Activated T-helper 1 cell treated with anti-CD3 and anti-CD28 coated beads, Interleukin-2, amount 50 U/mL, for 16 hours (primary cell): Measurements from ENCODE around the gene SCAP.
"Not testable (repeated sequence)": the region's sequence is repeated elsewhere in the genome, so short reads cannot be mapped to it uniquely, and the experiment has no call there.

Experiments used
- DNase-seq, 2 donors: peaks; one replicate each; pipeline ENCODE4 v3.0.0-alpha.2; 2020; ENCODE audit warnings: low read depth in 1 of 2, low spot score in 1 of 2

SCAP gene

DNA sequence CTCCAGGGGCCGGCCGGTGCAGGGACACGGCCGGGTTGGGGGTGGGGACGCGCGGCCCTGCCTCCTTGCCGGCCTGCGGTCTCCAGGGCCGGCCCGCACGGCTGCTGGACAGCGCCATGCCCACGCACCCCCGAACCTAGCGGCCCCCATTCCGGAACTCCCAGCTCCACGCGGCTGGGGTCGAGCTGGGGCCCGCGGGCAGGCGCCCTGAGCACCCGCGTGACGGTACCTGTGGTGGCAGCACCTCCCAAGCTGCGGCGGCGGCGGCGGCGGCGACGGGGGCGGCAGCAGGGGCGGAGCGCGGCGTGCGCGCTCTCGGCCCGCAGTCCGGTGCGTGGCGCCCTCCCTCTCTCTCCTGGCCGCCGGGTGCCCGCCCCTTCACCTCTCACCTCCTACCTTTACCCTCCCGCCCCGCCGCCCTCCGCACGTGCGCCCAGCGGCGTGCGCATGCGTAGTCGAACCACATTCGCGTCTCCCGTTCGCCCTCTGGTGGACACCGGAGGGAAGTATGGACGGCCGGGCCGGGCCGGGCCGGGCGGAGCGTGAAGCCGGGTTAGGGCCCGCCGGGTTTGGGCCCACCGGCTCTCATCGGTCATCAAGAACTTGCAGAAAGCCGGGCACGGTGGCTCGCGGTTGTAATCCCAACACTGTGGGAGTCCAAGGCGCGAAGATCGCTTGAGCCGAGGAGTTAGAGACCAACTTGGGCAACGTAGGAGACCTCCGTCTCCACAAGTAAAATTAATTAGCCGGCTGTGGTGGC, at the start of gene SCAP:
TSS of gene SCAP (minus strand) at position 372 of the 760 bp plus-strand sequence. CDS start 32,948 bp downstream, outside the sequence.
- DNase-seq, result peak; percentile 94 to 95

DNA sequence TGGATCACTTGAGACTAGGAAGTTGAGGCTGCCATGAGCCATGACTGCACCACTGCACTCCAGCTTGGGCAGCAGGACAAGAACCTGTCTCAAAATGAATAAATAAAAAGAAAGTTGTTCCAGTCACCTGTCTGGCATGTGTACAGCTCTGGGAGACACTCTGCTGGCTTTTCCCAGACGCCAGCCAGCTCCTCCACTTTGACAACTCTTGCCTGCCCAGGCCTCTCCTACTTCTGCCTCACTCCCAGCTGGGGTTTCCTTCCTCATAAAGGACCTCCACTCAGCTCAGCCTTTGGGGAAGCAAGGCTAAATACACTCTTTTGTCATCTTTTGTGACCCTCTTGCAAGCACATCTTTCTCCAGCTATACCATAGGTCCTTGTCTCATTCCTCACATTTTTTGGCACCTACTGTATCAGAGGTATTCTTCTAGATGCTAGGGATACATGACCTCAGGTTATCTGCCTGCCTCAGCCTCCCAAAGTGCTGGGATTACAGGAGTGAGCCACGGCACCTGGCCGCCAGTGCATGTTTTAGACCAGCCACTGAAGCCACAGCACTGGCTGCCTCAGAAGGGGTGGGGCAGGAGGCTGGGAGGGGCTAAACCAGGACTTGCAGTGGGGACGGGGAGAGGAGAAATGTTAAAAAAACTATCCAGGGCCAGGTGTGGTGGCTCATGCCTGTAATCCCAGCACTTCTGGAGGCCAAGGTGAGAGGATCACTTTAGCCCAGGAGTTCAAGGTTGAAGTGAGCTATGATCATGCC, 47.8 kb upstream of the SCAP start:
- DNase-seq, result no peak

DNA sequence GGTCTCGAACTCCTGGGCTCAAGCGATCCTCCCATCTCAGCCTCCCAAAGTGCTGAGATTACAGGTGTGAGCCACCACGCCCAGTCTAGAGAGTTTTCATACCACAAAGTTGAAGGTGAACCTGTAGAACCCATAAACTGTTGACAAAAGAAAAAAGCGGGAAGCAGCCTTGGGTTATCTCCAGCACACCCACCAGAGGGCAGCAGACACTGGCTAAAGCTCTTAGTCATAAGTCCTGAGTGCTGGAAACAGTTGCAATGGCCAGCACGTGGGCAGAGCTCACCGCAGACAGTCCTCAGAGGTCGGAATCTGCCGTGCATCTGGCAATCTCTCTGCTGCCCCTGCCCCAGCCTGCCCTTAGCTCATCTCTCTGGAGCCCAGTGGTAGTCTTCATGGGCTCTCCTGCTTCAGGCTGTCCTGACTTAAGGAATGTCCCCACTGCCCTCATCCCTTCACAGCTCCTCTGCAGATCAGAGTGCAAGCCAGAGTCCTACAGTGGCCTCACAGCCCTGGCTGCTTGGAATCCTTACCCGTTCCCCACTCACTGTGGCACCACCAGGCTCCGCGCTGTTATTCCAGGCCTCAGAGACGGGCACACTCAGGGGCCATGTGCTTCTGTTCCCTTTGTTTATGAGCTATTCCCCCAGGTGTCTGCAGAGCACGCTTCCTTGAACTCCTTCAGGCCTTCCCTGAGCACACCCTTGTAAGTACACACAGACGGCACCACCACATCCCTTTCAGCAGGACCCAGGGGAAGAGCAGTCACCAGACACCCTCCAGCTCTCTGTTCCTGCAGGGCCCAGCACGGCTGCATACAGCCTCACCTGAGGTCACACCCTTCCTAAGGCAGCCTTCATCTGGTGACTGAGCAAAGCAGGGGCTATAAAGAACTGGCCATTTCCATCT, 46.6 kb upstream of the SCAP start:
- peak; percentile 45 to 51 for DNase-seq

DNA sequence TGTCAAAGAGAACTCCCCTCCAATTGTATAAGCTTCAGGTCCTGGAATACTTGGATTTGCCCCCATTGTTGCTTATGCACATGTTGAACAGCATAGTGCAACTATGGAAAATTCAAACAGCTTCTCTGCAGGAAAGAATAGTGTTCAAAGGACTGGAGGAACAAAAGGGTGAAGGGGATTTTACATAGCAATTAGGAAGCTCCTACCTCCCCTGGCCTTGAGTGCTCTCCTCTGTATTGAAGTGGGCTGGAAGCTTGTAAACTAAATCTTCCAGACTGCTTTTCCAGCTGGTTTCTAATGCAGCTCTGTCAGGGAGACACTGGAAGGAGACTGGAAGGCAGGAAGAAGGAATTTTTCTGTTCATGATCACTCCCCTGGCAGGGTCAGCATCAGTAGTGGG, 45.0 kb upstream of the SCAP start:
- DNase-seq, result no peak

DNA sequence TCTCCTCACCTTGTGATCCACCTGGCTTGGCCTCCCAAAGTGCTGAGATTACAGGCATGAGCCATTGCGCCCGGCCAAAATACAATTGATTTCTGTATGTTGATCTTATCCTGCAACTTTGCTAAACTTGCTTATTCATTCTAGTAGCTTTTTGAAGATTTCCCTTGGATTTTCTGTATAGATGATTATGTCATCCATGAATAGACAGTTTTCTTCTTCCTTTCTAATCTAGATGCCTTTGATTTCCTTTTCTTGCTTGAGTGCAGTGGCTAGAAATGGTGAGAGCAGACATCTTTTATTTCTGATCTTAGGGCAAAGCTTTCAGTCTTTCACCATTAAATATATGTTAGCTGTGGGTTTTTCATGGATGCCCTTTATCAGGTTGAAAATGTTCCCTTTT, 42.2 kb upstream of the SCAP start:
- no peak for DNase-seq

DNA sequence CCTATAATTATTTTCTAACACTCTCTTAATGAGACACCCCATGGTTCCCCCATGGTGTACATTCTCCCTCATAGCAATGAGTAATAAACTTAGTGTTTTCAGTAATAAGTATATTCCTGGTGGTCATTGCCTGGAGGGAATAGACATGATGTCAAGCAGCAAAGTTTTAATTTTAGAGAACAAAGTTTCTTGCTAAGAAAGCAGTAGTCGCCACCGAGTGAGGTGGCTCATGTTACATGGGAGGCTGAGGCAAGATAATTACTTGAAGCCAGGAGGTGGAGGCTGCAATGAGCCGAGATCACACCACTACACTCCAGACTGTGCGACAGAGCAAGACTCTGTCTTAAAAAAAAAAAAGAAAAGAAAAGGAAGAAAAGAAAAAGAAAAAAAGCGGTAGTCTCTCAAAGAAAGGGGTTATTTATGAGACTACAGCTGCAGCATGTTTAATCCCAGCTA, 40.2 kb upstream of the SCAP start:
- no peak for DNase-seq

DNA sequence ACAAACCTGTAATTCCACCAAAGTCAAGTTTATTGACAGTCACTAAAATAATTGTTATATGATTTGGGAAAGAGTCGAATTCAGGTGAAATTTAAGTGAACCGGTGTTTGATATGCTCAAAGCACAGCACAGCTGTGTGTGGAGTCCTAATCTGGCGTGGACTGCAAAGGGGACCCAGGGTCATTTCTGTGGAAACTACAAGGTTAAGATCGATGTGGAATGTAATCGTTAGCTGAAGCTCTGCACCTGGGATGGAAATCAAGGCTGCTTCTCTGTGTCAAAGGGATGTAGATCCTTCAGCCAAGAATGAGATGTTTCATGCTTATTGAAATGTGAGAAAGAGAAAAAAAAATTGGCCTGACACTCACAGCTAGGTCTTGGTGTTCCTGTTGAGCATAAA, 39.4 kb upstream of the SCAP start:
- DNase-seq, result no peak

DNA sequence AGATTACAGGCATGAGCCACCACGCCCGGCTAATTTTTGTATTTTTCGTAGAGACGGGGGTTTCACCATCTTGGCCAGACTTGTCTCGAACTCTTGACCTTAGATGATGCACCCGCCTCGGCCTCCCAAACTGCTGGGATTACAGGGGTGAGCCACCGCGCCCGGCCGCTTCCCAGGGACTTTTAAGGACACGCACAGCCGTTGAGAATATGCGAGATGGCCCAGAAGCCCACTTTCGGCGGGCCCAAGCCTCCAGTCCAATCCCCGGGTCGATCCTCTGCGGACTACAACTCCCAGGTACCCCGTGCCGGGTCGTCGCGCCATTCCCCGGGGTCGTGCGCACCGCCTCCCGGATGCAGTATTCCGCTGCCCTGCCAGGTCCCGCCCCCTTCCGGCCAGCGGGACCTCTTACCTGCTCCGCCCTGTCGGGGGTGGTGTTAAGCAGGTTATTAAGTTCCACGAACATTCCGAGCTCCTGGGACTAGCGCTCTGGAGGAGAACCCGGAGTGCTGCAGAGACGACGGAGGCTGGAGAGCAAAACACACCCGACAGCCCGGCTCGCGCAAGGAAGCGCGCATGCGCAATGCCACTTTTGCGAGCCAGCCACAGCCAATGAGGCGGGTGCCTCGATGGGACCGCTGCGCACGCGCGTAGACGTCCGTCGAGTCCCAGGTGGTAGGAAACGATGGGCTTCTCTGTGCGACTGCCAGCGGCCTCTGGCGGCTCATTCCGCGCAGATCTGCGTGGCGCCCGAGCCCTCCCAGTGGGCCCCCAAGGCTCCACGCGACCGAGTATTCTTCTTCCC, 37.6 kb upstream of the SCAP start, which contains the start of gene ELP6:
TSS of gene ELP6 (minus strand) at position 588 of the 805 bp plus-strand sequence. CDS start at position 466, 122 bp downstream.
- DNase-seq, result peak; percentile 91 to 95

DNA sequence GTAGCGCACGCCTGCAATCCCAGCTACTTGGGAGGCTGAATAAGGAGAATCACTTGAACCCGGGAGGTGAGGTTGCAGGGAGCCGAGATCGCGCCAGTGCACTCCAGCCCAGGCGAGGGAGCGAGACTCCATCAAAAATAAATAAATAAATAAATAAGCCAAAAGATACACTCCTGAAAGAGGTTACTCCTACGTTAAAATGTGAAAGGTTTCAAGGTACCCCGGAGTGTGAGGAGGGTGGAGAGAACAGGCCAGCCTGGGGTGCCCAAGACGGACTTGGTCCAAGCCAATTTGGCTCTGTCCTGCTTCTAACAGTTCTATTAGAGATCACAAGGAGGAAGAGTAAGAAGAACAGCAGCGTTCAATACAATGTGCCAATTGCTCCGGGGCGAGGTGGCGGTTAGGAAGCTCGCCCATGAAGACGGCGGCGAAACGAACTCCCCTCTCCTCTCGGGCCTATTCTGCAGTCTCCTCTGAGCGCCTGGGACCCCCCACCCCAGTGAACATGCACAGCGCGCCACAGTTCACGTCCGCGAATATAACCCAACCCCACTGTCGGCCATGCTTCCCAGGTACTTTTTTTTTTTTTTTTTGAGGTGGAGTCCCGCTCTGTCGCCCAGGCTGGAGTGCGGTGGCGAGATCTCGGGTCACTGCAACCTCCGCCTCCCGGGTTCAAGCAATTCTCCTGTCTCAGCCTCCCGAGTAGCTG, 36.8 kb upstream of the SCAP start:
- DNase-seq, result peak in 1 of 2 donors; percentile 1

DNA sequence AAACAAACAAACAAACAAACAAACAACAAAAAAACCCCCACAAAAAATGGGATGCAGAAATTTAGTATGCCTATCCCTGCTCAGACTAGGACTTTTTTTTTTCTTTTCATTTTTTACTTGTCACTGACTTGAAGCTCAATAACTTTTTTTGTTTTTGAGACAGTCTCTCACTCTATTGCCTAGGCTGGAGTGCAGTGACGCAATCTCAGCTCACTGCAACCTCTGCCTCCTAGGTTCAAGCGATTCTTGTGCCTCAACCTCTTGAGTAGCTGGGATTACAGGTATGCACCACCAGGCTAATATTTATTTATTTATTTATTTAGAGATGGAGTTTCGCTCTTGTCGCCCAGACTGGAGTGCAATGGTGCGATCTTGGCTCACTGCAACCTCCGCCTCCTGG, 29.5 kb upstream of the SCAP start:
- DNase-seq, result not testable (repeated sequence)

DNA sequence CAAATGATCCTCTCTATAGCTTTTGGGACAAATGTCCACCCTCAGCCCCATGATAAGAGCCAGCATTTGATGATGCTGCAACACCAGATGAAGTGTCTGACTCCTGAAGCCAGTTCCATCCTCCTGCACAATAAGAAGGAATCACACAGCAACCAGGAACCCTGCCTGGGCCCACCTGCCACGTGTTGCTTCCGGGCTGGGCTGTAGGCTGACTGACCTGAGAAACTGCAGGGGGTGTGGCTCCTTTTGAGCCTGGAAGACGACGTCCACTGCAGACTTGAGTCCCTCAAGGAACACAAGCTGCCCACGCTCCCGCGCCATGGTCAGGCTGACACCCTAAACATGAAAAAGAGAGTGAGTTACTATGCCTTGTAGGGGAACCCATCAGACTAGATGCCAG, 28.4 kb upstream of the SCAP start:
- DNase-seq, result no peak

DNA sequence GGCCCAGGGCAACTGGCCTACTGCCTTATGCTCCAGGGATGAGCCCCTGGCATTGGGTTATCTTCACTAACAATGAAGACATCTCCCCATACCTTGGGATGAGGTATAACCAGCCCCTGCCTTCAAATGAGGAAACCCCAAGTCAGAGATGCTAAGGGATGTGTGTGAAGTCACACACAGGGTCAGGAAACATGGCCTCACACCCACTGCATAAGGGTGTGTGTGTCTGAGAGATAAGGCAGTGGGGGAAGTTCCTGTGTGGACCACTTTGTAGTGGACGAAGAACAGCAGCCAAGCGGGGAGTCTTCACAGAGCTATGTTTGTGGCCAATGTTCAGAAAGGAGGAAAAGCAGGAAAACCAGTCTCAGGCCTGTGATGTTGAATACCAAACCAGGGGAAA, 27.3 kb upstream of the SCAP start:
- DNase-seq, result no peak

DNA sequence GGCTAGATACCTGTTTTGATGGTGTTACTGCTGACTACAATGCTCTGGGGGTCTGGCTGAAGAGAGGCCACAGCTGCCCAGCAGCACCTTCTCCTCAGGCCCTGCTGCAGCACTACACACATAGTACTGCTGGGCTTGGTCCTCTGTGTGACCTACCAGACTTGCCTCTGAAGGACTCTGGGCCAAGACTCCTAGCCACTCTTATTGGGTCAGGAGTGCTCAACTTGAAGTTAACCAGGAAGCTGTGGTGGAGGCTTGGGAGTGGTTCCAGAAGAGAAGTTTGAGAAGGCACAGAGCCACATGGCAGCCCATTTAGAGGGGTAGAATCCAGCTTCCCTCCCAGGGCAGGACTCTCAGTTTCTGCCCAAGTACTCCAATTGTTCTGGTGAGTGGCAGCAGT, 21.2 kb upstream of the SCAP start:
- DNase-seq, result no peak

DNA sequence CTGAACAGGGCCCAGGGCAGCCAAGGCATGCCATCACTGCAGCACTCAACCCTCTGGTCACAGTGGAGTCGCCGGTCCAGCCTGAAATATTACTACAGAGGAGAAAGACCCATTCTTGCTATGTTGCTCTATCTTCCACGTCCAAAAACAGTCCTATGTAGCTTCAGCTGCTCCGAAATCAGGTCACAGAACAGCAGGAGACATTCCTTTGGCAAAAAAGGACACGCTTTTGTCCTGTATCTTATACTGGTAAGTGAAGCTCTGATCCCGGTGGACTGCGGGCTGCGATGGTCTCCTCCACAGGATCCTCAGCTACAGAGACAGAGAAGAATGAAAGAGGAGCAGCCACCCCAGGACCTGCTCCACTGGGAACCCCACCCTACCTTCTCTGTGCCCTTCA, 20.1 kb upstream of the SCAP start:
- no peak for DNase-seq

DNA sequence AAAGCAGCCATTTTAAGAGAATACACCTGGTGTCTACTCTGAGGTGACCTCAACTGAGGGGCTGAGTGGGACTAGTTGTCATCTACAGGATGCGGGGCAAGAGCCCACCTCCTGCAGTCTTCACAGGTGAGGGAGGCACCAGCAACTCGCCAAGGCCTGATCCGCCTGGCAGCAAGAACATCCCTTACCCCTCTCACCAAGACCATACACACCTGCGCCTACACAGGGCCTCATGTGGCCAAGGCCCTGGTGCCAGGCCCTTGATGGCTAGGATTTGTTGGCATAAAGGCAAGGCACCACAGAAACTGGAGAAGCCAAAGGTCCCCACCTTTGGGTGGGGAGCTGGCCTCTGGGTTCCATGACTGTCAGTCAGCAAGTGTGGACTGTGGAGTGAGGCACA, 19.4 kb upstream of the SCAP start:
- DNase-seq, result no peak

DNA sequence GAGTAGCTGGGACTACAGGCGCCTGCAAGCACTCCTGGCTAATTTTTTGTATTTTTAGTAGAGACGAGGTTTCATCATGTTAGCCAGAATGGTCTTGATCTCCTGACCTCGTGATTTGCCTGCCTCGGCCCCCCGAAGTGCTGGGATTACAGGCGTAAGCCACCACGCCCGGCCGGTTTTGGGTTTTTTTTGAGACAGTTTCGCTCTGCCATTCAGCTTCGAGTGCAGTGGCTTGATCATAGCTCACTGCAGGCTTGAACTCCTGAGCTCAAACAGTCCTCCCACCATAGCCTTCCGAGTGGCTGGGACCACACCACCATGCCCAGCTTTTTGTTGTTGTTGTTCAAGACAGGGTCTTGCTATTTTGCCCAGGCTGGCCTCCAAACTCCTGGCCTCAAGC, 16.0 kb upstream of the SCAP start:
- no peak for DNase-seq

DNA sequence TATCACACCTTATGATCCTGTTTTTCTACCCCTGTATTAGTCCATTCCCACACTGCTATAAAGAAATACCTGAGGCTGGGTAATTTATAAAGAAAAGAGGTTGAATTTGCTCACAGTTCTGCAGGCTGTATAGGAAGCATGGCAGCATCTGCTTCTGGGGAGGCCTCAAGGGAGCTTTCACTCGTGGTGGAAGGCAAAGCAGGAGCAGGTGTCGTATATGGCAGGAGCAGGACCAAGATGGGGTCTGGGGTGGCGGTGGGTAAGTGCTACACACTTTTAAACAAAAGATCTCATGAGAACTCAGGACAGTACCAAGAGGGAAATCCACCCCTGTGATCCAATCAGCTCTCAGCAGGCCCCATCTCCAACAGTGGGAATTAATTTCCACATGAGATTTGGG, 15.4 kb upstream of the SCAP start:
- no peak for DNase-seq

DNA sequence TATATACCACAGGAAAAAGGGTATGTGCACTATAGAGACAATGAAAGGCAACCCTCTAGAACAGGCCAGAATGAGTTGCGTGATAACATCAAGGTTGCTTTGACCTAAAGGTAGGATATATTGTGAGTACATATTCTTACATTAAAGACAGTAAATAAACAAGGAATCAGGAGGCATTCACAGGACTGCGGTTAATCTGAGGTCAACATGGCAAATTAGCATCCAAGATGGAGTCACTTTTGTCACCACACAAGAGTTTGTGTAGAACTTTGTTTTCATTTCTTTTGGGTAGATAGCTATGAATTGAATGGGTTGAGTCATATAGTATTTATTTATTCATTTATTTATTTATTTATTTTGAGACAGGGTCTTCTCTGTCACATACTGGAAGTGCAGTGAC, 11.5 kb upstream of the SCAP start:
- DNase-seq, result no peak

DNA sequence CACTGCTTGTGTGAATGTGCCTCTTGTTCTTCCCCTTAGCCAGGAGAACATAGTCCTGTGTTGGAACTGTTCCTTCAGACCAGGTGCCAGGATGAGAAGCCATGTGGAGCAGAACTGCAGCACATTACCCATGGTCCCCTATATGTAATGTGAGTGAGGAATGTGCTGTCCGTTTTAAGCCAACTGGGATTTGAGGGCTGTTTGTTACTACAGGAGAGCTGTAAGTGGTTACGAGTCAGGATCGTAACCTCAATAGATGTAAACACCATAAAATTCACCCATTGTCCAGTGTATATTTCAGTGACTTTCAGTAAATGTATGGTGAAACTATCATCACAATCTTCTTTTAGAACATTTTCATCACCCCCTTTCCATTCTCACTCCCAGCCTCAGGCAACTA, 10.1 kb upstream of the SCAP start:
- no peak for DNase-seq

DNA sequence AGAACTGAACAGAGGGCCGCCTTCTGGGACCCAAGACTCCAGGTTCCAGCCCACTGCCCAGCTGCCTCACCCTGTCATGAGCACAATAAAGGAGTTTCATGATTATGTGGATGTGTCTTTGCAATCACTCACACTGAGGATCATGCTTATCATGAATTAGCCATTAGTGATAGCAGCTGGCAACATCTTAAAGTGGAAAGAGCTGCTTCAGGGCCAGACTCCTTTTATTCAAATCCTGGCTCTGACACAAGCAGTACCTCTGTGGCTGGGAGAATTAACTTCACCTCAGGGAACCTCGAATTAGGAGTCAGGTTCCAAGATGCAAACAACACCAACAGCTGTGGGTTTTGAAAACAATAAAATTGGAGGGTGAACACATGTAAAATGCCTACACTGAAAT, 6.6 kb upstream of the SCAP start:
- DNase-seq, result no peak
